ENCODE data around the gene PRR15. TPM values are rescaled to one million over a fixed set of nuclear protein-coding genes. Genes with fewer than 3 reads are reported as not detected.

Gene PRR15
- total RNA-seq, 2 donors from 2014 or later: not detected

DNA sequence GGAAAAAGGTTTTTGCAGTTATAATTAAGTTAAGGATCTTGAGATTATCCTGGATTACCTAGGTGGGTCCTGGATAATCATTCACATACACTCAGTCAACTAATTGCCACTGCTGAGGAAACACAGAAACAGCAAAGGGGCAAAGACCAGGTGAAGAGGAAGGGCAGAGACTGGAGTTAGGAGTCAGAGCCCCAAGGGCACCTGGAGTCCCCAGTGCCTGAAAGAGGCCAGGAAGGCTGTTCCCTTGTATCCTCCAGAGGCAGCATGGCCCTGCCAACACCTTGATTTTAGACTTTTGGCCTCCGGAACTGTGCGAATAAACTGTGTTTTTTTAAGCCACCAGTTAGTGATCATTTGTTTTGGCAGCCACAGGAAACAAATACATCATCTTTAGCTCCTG lies 24.6 kb downstream of the PRR15 start:
- peak overlapping the region in 1 of 2 donors; percentile 66 for H3K4me3 Mint-ChIP-seq
- no peaks in the 10 kb centered on the region for H3K9me3 Mint-ChIP-seq
- no peaks in the 10 kb centered on the region for H3K36me3 Mint-ChIP-seq (ENCODE audit: insufficient read depth in 2 of 2)
- peaks cover 10% of the 10 kb centered on the region for H3K4me1 Mint-ChIP-seq (ENCODE audit: low read depth)
- peaks cover 9% of the 10 kb centered on the region for H3K27me3 Mint-ChIP-seq (ENCODE audit: low read depth)
- DNase-seq (no peak), ATAC-seq (replicated peaks in 1 of 2) (no peak)
- H3K27ac Mint-ChIP-seq: no peak overlapping the region

DNA sequence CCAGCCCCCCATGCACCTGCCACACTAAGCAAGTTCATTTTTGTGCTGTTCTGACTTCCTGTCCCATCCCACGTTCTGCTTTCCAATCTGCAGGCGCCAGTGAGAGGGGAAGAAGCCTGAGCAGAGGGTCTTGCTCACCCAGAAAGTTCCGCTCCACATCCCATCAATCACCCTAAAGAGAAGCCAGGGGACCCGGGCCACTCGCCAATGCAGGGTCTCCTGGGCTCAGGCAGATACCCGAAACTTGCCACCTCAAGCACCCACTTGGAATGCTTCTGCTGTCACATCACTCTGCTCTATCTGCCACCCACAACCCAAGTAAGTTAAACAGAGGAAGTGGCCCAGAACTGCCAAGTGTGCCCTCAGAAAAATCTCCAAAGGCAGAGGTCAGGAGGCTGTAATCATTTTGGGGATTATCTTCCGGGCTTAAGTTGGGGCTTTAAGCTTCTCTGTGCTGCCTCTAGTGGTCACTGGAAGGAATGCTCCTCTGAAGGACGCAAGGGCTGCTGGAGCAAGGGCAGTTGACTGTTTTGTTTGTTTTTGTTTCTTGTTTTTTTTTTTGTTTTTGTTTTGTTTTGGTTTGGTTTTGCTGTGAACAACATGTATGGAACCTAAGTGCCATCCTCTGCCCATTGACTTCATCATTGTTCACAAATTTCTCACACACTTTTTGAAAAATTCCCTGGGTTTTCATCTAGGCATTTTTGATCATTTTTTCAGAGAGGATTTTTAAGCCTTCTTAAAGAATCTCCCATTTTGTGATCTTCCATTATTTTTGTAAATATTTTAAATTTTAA lies 25.5 kb downstream of the PRR15 start:
- H3K27me3 Mint-ChIP-seq (ENCODE audit: low read depth): peaks cover 9% of the 10 kb centered on the region
- H3K9me3 Mint-ChIP-seq: no peaks in the 10 kb centered on the region
- ATAC-seq (replicated peaks in 1 of 2) (peak; percentile 44 to 68), DNase-seq (peak; percentile 35 to 54)
- no peaks in the 10 kb centered on the region for H3K36me3 Mint-ChIP-seq (ENCODE audit: insufficient read depth in 2 of 2)
- H3K4me1 Mint-ChIP-seq (ENCODE audit: low read depth): peaks cover 10% of the 10 kb centered on the region
- H3K27ac Mint-ChIP-seq: no peak overlapping the region
- peak overlapping the region; percentile 52 to 66 for H3K4me3 Mint-ChIP-seq

DNA sequence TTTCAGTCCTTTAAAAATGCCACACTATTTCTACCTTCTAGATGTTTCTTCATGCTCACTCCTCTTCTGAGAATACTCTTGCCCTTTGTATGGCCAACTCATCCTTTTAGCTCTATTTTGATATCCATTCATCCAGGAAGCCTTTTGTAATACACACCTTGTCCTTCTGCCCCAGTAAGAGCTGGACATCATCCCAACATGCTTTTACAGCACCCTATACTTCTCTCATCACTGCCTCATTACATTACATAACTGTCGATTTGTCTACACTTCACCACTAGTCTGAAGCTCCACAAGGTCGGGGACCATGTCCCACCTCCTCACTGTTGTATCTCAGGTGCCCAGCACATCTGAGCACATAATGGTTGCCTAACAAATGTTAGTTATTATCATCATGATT lies 29.2 kb downstream of the PRR15 start:
- H3K9me3 Mint-ChIP-seq: no peaks in the 10 kb centered on the region

DNA sequence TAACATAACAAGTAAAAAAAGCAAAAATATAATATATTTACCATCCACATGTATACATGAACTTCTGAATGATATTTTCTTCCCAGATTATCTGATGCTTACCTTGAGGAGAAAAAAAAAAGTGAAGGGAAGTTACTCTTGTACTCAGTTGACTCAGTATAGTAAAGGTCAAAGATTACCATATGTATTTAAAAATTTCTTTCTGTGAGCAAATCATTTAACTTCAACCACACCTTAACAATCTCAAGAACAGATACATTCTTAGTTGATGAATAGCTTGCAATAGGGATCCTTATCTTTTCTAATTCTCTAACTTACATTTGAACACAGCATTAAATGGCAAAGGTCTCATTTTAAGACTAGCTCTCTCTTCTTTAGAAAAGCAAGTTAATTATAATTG lies 29.8 kb downstream of the PRR15 start:
- Mint-ChIP-seq H3K36me3 (ENCODE audit: insufficient read depth in 2 of 2) (no peaks in the 10 kb centered on the region), H3K4me3 (no peak overlapping the region), H3K27ac (no peak overlapping the region), H3K4me1 (ENCODE audit: low read depth) (peaks cover 8% of the 10 kb centered on the region), H3K9me3 (no peaks in the 10 kb centered on the region), H3K27me3 (ENCODE audit: low read depth) (peaks cover 9% of the 10 kb centered on the region)
- ATAC-seq (replicated peaks in 1 of 2): no peak
- no peak for DNase-seq

More for the DNA sequence above, 29.2 kb downstream of the PRR15 start:
- no peak overlapping the region for H3K27ac Mint-ChIP-seq
- H3K4me3 Mint-ChIP-seq: no peak overlapping the region
- no peak for ATAC-seq (replicated peaks in 1 of 2)
- no peak for DNase-seq
- H3K36me3 Mint-ChIP-seq (ENCODE audit: insufficient read depth in 2 of 2): no peaks in the 10 kb centered on the region
- peaks cover 10% of the 10 kb centered on the region for H3K4me1 Mint-ChIP-seq (ENCODE audit: low read depth)
- peaks cover 9% of the 10 kb centered on the region for H3K27me3 Mint-ChIP-seq (ENCODE audit: low read depth)

DNA sequence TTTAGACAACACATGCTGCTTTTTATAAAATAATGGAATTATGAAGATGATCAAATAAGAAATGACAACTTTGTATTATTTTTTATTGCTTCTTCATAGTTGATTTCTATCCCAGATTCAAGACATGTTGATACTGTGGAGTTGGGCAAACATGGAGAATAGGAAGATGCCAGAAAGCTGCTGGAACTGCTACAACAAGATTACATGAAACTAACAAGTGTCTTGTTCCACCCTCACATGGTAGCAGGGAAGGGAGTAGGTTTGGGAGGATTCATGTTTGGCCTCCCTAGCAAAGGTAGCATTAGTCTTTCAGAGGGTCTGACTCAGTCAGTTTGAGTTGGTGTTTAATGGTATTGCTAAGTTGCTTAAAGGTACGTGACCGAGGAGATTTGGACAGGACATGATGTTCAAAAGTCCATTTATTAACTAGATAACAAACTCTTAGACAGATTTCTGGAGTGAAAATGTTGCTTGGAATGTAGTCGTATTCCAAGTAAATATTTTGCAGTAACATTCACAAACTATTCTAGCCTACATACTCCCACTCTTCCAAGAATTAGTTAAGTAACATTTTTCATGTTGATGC lies 33.1 kb downstream of the PRR15 start:
- DNase-seq (no peak), ATAC-seq (replicated peaks in 1 of 2) (no peak)
- Mint-ChIP-seq H3K27me3 (ENCODE audit: low read depth) (no peaks in the 10 kb centered on the region), H3K36me3 (ENCODE audit: insufficient read depth in 2 of 2) (no peaks in the 10 kb centered on the region), H3K4me3 (no peak overlapping the region), H3K4me1 (ENCODE audit: low read depth) (no peaks in the 10 kb centered on the region), H3K9me3 (no peaks in the 10 kb centered on the region), H3K27ac (no peak overlapping the region)

DNA sequence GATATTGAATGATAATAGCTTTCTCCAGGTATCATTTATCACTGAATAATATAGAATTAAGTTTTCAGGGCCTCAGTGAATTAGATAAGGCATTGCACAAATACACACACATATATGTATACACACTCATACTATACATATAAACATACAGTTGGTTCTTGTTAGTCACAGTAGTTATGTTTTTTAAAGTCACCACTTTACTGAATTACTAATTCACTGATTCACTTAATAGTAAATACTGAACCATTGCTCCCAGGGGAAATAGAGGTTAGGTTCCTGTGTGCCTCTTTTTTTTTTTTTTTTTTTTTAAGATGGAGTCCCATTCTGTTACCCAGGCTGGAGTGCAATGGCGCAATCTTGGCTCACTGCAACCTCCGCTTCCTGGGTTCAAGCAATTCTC lies 33.6 kb downstream of the PRR15 start:
- Mint-ChIP-seq H3K4me3 (no peak overlapping the region), H3K9me3 (no peaks in the 10 kb centered on the region), H3K36me3 (ENCODE audit: insufficient read depth in 2 of 2) (no peaks in the 10 kb centered on the region), H3K4me1 (ENCODE audit: low read depth) (no peaks in the 10 kb centered on the region), H3K27me3 (ENCODE audit: low read depth) (no peaks in the 10 kb centered on the region), H3K27ac (no peak overlapping the region)
- ATAC-seq (replicated peaks in 1 of 2) (no peak), DNase-seq (no peak)

DNA sequence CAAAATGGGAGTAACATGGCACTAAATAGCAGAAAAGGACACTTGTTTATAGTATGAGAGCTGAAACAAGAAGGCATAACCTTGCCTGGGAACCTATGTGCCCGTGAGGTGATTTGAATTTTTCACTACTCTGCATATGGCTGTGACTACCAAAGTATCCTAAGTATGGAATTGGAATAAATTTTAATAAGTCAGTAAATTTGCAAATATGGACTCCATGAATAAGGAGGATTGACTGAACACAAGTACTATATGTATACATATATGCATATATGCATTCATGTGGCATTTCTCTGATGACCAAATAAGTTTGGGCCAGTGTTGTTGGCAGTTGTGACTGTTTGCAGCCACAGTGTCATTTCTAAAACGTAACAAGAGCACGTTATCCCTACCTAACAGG lies 34.5 kb downstream of the PRR15 start:
- H3K4me3 Mint-ChIP-seq: no peak overlapping the region
- H3K36me3 Mint-ChIP-seq (ENCODE audit: insufficient read depth in 2 of 2): no peaks in the 10 kb centered on the region
- ATAC-seq (replicated peaks in 1 of 2): no peak

DNA sequence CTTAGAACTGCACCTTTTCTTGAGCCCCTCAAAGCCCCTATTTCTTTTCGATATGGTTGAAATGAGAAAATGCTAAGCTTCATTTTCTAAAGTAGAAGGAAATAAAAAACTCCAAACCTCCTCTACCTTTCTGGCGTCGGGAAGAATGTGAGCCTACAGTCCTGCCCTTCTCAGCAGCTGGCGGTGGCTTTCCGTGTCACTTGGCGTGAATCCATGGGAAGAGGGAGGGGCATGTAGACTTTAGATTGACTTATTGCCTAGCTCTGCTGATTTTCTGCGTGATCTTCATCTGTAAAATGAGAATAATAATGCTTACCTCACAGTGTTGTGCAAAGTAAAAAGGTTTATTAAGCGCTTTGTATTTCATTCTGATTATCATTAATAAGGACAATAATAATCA lies 35.0 kb downstream of the PRR15 start:
- DNase-seq: no peak
- ATAC-seq (replicated peaks in 1 of 2): no peak
- H3K27me3 Mint-ChIP-seq (ENCODE audit: low read depth): no peaks in the 10 kb centered on the region
- no peaks in the 10 kb centered on the region for H3K9me3 Mint-ChIP-seq
- H3K4me3 Mint-ChIP-seq: no peak overlapping the region
- no peaks in the 10 kb centered on the region for H3K4me1 Mint-ChIP-seq (ENCODE audit: low read depth)
- no peaks in the 10 kb centered on the region for H3K36me3 Mint-ChIP-seq (ENCODE audit: insufficient read depth in 2 of 2)
- H3K27ac Mint-ChIP-seq: no peak overlapping the region

More for the DNA sequence above, 34.5 kb downstream of the PRR15 start:
- DNase-seq: no peak
- Mint-ChIP-seq H3K27ac (no peak overlapping the region), H3K27me3 (ENCODE audit: low read depth) (no peaks in the 10 kb centered on the region), H3K4me1 (ENCODE audit: low read depth) (no peaks in the 10 kb centered on the region), H3K9me3 (no peaks in the 10 kb centered on the region)

DNA sequence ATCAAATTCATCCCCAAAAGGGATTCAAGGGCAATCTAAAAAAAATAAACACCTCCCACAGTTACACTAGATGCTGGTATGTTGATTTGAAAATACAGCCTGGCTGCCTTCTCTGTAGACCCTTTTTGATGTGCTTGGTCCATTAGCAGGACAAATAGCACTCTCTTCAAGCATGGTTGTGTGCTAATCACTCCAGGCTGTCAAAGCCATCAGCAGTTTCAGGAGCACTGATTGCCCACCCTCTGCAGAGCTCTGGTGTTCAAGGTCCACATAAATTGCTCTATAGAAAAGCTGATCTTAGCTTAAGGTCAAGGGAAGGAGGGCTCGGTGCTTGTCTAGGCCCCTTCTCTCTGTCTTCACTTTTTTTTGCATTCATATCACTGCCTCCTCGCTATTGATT lies 35.4 kb downstream of the PRR15 start:
- Mint-ChIP-seq H3K36me3 (ENCODE audit: insufficient read depth in 2 of 2) (no peaks in the 10 kb centered on the region), H3K9me3 (no peaks in the 10 kb centered on the region), H3K4me1 (ENCODE audit: low read depth) (no peaks in the 10 kb centered on the region), H3K4me3 (no peak overlapping the region), H3K27ac (no peak overlapping the region), H3K27me3 (ENCODE audit: low read depth) (no peaks in the 10 kb centered on the region)
- no peak for DNase-seq
- ATAC-seq (replicated peaks in 1 of 2): no peak

DNA sequence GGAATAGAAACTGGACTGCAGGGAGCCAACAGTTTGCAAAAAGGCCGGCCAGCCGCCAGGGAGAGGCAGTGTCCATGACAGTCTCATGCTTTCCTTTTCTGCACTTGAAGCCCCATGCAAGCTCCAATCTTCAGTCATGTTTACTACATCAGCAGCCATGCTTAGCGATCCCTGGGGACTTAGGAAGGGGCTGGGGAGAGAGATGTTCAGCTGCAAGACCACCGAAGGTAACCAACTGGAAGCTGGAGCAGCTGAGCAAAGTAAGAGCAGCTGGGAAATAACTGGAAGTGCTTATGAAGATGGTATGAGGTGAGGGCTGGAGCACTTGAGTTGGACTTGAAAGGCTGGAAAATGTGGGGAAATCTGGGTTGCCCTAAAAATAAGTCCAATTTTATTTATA lies 37.0 kb downstream of the PRR15 start:
- no peak for ATAC-seq (replicated peaks in 1 of 2)
- peaks cover 0 to 2% of the 10 kb centered on the region in 2 donors for H3K9me3 Mint-ChIP-seq
- no peaks in the 10 kb centered on the region for H3K36me3 Mint-ChIP-seq (ENCODE audit: insufficient read depth in 2 of 2)
- no peak overlapping the region for H3K4me3 Mint-ChIP-seq
- no peaks in the 10 kb centered on the region for H3K27me3 Mint-ChIP-seq (ENCODE audit: low read depth)
- no peak overlapping the region for H3K27ac Mint-ChIP-seq
- DNase-seq: no peak
- H3K4me1 Mint-ChIP-seq (ENCODE audit: low read depth): no peaks in the 10 kb centered on the region

DNA sequence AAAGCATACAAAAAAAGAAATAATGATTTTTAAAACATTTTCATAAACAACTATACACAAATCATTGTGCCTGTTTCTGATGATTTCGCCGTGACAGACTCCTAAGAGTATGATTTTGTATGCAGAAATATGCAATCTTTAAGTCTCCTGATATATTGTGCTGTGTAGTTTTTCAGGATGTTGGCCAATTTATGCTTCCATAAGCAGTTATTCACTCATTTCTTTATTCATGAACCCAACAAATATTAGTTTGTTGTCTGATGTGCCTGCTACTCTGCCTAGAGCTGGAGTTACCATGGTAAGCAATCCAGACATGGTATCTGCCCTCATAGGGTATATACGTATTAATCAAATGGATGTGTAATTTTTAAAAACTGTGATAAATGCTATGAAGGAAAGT lies 40.4 kb downstream of the PRR15 start:
- H3K4me3 Mint-ChIP-seq: no peak overlapping the region
- peaks cover 0 to 2% of the 10 kb centered on the region in 2 donors for H3K9me3 Mint-ChIP-seq
- no peaks in the 10 kb centered on the region for H3K27me3 Mint-ChIP-seq (ENCODE audit: low read depth)
- no peaks in the 10 kb centered on the region for H3K4me1 Mint-ChIP-seq (ENCODE audit: low read depth)
- DNase-seq (no peak), ATAC-seq (replicated peaks in 1 of 2) (no peak)
- no peak overlapping the region for H3K27ac Mint-ChIP-seq
- no peaks in the 10 kb centered on the region for H3K36me3 Mint-ChIP-seq (ENCODE audit: insufficient read depth in 2 of 2)

DNA sequence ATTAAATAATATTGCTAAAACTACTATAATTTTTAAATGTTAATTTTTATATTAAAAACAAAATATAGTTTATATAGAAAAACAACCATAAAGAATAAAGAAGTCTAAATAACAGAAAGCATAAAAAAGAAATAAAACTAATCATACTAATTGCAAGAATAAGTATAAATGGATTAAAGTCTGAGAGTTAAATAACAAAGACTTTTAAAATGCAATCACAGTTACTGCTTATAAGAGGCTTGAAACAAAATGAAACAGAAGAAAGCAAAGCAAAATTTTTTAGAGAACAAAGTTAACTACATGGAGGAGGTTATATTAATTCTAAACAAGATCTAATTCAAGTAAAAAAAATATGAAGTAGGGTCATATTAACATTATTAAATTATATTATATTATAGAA lies 41.1 kb downstream of the PRR15 start:
- no peak overlapping the region for H3K4me3 Mint-ChIP-seq
- H3K9me3 Mint-ChIP-seq: peaks cover 0 to 2% of the 10 kb centered on the region in 2 donors
- H3K36me3 Mint-ChIP-seq (ENCODE audit: insufficient read depth in 2 of 2): no peaks in the 10 kb centered on the region
- DNase-seq: no peak
- no peaks in the 10 kb centered on the region for H3K27me3 Mint-ChIP-seq (ENCODE audit: low read depth)
- no peak overlapping the region for H3K27ac Mint-ChIP-seq
- no peak for ATAC-seq (replicated peaks in 1 of 2)
- H3K4me1 Mint-ChIP-seq (ENCODE audit: low read depth): no peaks in the 10 kb centered on the region

DNA sequence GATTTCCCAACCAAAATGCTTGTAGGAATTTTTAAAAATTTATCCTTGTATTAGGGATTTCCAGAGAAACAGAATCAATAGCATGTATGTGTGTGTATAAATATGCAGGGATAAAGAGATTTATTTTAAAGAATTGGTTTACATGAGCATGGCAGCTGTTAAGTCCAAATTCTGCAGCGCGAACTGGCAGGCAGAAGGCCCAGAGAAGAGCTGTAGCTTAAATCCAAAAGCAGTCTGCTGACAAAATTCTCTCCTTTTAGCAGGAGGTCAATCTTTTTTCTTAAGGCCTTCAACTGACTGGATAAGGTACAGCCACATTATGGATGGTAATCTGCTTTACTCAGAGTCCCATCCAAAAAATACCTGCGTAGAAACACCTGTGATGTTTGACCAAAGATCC lies 42.0 kb downstream of the PRR15 start:
- Mint-ChIP-seq H3K9me3 (peaks cover 0 to 2% of the 10 kb centered on the region in 2 donors), H3K36me3 (ENCODE audit: insufficient read depth in 2 of 2) (no peaks in the 10 kb centered on the region), H3K4me1 (ENCODE audit: low read depth) (no peaks in the 10 kb centered on the region), H3K4me3 (no peak overlapping the region), H3K27ac (no peak overlapping the region), H3K27me3 (ENCODE audit: low read depth) (no peaks in the 10 kb centered on the region)
- DNase-seq: no peak
- no peak for ATAC-seq (replicated peaks in 1 of 2)

DNA sequence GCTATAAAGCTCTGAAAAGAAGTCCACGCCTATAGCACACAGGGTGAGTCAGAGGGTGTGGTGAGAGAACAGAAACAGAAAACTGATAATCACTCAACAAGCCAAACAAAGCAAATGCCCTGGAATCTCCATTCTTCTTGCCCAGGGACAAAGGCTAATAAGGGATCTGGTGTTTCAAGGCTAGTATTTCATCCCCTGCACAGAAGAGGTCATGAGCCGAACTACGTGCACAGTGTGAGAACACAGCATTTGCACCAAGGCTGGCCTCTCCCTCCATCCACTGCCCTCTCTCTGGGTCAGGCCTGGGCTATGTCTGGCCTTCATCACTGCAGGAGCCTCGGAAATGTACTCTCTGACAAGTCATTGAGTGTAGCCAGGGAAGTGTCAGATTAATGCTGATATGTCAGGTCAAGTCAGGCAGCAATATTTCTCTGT lies 42.7 kb downstream of the PRR15 start:
- no peaks in the 10 kb centered on the region for H3K4me1 Mint-ChIP-seq (ENCODE audit: low read depth)
- H3K36me3 Mint-ChIP-seq (ENCODE audit: insufficient read depth in 2 of 2): no peaks in the 10 kb centered on the region
- peaks cover 0 to 2% of the 10 kb centered on the region in 2 donors for H3K9me3 Mint-ChIP-seq
- H3K27ac Mint-ChIP-seq: no peak overlapping the region
- H3K4me3 Mint-ChIP-seq: no peak overlapping the region
- no peak for ATAC-seq (replicated peaks in 1 of 2)
- H3K27me3 Mint-ChIP-seq (ENCODE audit: low read depth): no peaks in the 10 kb centered on the region
- DNase-seq: no peak

Data from activated T-cell treated with anti-CD3 and anti-CD28 coated beads, Interleukin-2, amount 50 U/mL, for 72 hours (primary cell).